Measurements from ENCODE around the gene FGFRL1.

The FGFRL1 gene

GRCh38 chr4:982291-982690 lies 29.1 kb upstream of the FGFRL1 start:
- TF ChIP-seq EP300 (IDR thresholded peaks at IDR 0.05; ENCODE audit: borderline replicate concordance): no peak
- no peak for TF ChIP-seq NFIC (IDR thresholded peaks at IDR 0.05)
- no peak for TF ChIP-seq TEAD4 (IDR thresholded peaks at IDR 0.05)
- no peak for TF ChIP-seq ZBTB7A (IDR thresholded peaks at IDR 0.05; ENCODE audit: low read depth)
- no peak for TF ChIP-seq RAD21 (IDR thresholded peaks at IDR 0.05; ENCODE audit: low read depth)
- TF ChIP-seq EGR1 (IDR thresholded peaks at IDR 0.05): no peak
- TF ChIP-seq TCF12 (IDR thresholded peaks at IDR 0.05; ENCODE audit: low read depth): no peak

GRCh38 chr4:982814-983213 lies 28.6 kb upstream of the FGFRL1 start:
- TF ChIP-seq RAD21 (IDR thresholded peaks at IDR 0.05; ENCODE audit: low read depth) (no peak), EP300 (IDR thresholded peaks at IDR 0.05; ENCODE audit: borderline replicate concordance) (no peak), NFIC (IDR thresholded peaks at IDR 0.05) (no peak), MAX (IDR thresholded peaks at IDR 0.05) (no peak), CEBPB (IDR thresholded peaks at IDR 0.05) (no peak), TEAD4 (IDR thresholded peaks at IDR 0.05) (no peak), ZBTB7A (IDR thresholded peaks at IDR 0.05; ENCODE audit: low read depth) (no peak), FOXM1 (IDR thresholded peaks at IDR 0.05; ENCODE audit: borderline replicate concordance, low read depth) (no peak), USF1 (IDR thresholded peaks at IDR 0.05) (no peak), TCF12 (IDR thresholded peaks at IDR 0.05; ENCODE audit: low read depth) (no peak), YY1 (IDR thresholded peaks at IDR 0.05; ENCODE audit: low read depth) (no peak), EGR1 (IDR thresholded peaks at IDR 0.05) (no peak), TAF1 (IDR thresholded peaks at IDR 0.05; ENCODE audit: low read depth) (no peak), CREB1 (IDR thresholded peaks at IDR 0.05; ENCODE audit: low read depth) (no peak), REST (IDR thresholded peaks at IDR 0.05; ENCODE audit: low read depth) (no peak)

GRCh38 chr4:984336-985054 lies 26.9 kb upstream of the FGFRL1 start:
- TF ChIP-seq MAX (IDR thresholded peaks at IDR 0.05) (no peak), NFIC (IDR thresholded peaks at IDR 0.05) (no peak), FOXM1 (IDR thresholded peaks at IDR 0.05; ENCODE audit: borderline replicate concordance, low read depth) (no peak), TCF12 (IDR thresholded peaks at IDR 0.05; ENCODE audit: low read depth) (no peak), EP300 (IDR thresholded peaks at IDR 0.05; ENCODE audit: borderline replicate concordance) (no peak), ZBTB7A (IDR thresholded peaks at IDR 0.05; ENCODE audit: low read depth) (no peak)

- TF ChIP-seq TAF1 (IDR thresholded peaks at IDR 0.05; ENCODE audit: low read depth) (peak; percentile 28; the same call in 1 of the 2 replicates), MAX (IDR thresholded peaks at IDR 0.05) (0 out of 2 replicates have a peak, but pooled peaks have one; percentile 26), ZBTB7A (IDR thresholded peaks at IDR 0.05; ENCODE audit: low read depth) (no peak), YY1 (IDR thresholded peaks at IDR 0.05; ENCODE audit: low read depth) (peak; percentile 49; the same call in 1 of the 2 replicates), USF1 (IDR thresholded peaks at IDR 0.05) (no peak), TEAD4 (IDR thresholded peaks at IDR 0.05) (no peak), REST (IDR thresholded peaks at IDR 0.05; ENCODE audit: low read depth) (no peak)
These were observed 26.1 kb upstream of the FGFRL1 start for GRCh38 chr4:985123-985830.

GRCh38 chr4:986428-986878 lies 25.0 kb upstream of the FGFRL1 start:
- TF ChIP-seq CREB1 (IDR thresholded peaks at IDR 0.05; ENCODE audit: low read depth): no peak
